PFSK-1 (cell line): ENCODE measurements around the gene FNDC3A.

ENCODE experiments used
- FOXP2 ChIP-seq: optimal IDR thresholded peaks from 2 replicates; pipeline ENCODE3; 2011; ENCODE audit warnings: borderline replicate concordance, control low read depth, inconsistent platforms; ENCODE audit not compliant: insufficient read depth; ENCODE audit errors: extremely low read length, extremely low read depth
- POLR2AphosphoS5 ChIP-seq: IDR thresholded peaks from 2 replicates; pipeline ENCODE4 v1.6.1; 2012; ENCODE audit warnings: low read depth, mild to moderate bottlenecking, control low read depth, low read length, moderate library complexity
- SIN3A ChIP-seq: IDR thresholded peaks from 2 replicates; pipeline ENCODE4 v1.6.1; 2012; ENCODE audit warnings: mild to moderate bottlenecking, low read length, moderate library complexity, borderline replicate concordance; ENCODE audit not compliant: insufficient read depth
- TAF1 ChIP-seq: IDR thresholded peaks from 2 replicates; pipeline ENCODE4 v1.6.1; 2012; ENCODE audit warnings: low read length, control low read depth, borderline replicate concordance; ENCODE audit not compliant: insufficient read depth
- TF ChIP-seq, protein P1 (sequence below), 2 experiments: IDR thresholded peaks; 2 replicates each; pipeline versions ENCODE4 v1.6.1 to v1.8.0; 2011 to 2012; ENCODE audit warnings: low read depth in 2 of 2, low read length in 2 of 2, control low read depth in 1 of 2, inconsistent platforms in 1 of 2, mild to moderate bottlenecking in 1 of 2, moderate library complexity in 1 of 2; ENCODE audit not compliant: insufficient read depth in 1 of 2

DNA sequence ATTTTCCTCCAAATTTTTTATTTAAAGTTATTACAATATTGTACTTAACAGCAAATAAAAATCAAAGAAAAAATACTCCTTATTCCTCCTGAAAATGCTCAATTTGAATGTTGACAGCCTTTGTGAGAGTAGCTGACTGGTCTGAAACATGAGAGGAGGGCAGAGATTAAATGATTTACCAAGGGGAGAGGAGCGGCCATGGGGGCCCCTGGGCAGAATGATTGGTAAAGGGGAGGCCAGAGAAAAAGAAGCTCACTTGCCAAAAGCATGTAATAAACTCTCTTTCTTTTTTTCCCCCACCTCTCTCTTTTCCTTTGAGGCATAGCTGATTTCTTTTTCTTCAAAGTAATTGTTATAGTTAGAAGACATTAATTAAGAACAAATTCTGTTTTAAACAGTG is 30.1 kb upstream of the FNDC3A start:
- no peak for TF ChIP-seq TAF1
- TF ChIP-seq SIN3A: no peak
- TF ChIP-seq FOXP2: no peak
- no peak for TF ChIP-seq POLR2AphosphoS5
- TF ChIP-seq, protein P1, sequence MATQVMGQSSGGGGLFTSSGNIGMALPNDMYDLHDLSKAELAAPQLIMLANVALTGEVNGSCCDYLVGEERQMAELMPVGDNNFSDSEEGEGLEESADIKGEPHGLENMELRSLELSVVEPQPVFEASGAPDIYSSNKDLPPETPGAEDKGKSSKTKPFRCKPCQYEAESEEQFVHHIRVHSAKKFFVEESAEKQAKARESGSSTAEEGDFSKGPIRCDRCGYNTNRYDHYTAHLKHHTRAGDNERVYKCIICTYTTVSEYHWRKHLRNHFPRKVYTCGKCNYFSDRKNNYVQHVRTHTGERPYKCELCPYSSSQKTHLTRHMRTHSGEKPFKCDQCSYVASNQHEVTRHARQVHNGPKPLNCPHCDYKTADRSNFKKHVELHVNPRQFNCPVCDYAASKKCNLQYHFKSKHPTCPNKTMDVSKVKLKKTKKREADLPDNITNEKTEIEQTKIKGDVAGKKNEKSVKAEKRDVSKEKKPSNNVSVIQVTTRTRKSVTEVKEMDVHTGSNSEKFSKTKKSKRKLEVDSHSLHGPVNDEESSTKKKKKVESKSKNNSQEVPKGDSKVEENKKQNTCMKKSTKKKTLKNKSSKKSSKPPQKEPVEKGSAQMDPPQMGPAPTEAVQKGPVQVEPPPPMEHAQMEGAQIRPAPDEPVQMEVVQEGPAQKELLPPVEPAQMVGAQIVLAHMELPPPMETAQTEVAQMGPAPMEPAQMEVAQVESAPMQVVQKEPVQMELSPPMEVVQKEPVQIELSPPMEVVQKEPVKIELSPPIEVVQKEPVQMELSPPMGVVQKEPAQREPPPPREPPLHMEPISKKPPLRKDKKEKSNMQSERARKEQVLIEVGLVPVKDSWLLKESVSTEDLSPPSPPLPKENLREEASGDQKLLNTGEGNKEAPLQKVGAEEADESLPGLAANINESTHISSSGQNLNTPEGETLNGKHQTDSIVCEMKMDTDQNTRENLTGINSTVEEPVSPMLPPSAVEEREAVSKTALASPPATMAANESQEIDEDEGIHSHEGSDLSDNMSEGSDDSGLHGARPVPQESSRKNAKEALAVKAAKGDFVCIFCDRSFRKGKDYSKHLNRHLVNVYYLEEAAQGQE (IDR thresholded peaks at IDR 0.05; ENCODE audit: insufficient read depth in 1 of 2, low read depth in 2 of 2, low read length in 2 of 2): no peak
